Bone marrow (tissue), 2 donors: ENCODE measurements around the gene SLC7A5.
A peak's percentile ranks its signal among the peaks of the same experiment; 100 is the strongest.
"Not testable (repeated sequence)": the region's sequence is repeated elsewhere in the genome, so short reads cannot be mapped to it uniquely, and the experiment has no call there.

Experiments used
- DNase-seq, 2 donors: peaks; one replicate each; lab custom pipeline; 2025; lab: John Stamatoyannopoulos, UW

SLC7A5 gene

GRCh38 chr16:87794485-87795078 lies 74.7 kb downstream of the SLC7A5 start:
- DNase-seq, result no peak

- DNase-seq, result no peak
These were observed 77.1 kb downstream of the SLC7A5 start for GRCh38 chr16:87792205-87792565.

GRCh38 chr16:87791295-87792204 lies 77.8 kb downstream of the SLC7A5 start:
- no peak for DNase-seq

GRCh38 chr16:87790292-87791100 lies 78.8 kb downstream of the SLC7A5 start:
- no peak for DNase-seq

- no peak for DNase-seq
These were observed 79.6 kb downstream of the SLC7A5 start for GRCh38 chr16:87789437-87790291.

GRCh38 chr16:87788730-87789436 lies 80.4 kb downstream of the SLC7A5 start:
- not testable (repeated sequence) for DNase-seq

- DNase-seq, result not testable (repeated sequence)
These were observed 81.7 kb downstream of the SLC7A5 start for GRCh38 chr16:87787451-87788091.

- no peak for DNase-seq
These were observed 84.5 kb downstream of the SLC7A5 start for GRCh38 chr16:87784812-87785211.

GRCh38 chr16:87782033-87782432 lies 87.3 kb downstream of the SLC7A5 start:
- DNase-seq, result no peak

- DNase-seq, result peak; percentile 21 to 90
These were observed 88.8 kb downstream of the SLC7A5 start for GRCh38 chr16:87780385-87780989.
